T follicular helper cell (primary cell): ENCODE results near the gene HLF.

Experiments
- DNase-seq: peaks from one replicate; pipeline ENCODE4 v3.0.0-alpha.2; 2020; ENCODE audit warnings: low read depth

Gene HLF

DNA sequence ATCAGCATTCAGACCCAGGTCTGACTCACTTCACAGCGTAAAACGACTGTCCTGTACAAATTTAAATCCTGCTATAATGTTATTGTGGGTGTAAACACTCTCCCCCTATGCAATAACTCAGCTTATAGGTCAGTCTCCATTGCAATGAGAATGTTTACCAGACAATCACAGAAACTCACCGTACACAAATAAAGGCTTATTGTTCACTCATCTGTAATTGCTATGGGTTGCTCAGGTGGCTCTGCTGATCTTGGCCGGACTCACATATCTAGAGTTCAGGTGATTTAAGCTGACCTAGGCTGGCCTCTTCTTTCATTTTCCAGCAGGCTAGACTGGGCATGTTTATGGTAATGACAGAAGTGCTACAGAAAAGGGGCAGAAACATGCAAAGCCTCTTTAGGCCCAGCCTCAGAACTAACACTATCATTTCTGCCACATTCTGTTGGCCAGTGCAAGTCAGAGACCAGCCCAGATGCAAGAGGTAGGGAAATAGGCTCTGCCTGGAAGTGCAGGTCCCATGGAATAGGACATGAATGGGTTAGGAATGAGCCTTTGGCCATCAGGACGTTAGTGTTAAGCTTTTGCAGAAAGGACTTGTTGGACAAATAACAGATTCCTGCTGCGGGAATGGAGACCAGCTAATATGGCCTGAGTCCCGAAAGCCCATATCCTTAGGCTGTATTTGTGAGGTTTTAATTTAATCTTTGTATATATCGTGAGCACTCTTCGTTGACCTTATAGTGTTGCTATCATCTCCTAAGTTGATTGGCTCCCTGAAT lies 44.0 kb downstream of the HLF start:
- no peak for DNase-seq

DNA sequence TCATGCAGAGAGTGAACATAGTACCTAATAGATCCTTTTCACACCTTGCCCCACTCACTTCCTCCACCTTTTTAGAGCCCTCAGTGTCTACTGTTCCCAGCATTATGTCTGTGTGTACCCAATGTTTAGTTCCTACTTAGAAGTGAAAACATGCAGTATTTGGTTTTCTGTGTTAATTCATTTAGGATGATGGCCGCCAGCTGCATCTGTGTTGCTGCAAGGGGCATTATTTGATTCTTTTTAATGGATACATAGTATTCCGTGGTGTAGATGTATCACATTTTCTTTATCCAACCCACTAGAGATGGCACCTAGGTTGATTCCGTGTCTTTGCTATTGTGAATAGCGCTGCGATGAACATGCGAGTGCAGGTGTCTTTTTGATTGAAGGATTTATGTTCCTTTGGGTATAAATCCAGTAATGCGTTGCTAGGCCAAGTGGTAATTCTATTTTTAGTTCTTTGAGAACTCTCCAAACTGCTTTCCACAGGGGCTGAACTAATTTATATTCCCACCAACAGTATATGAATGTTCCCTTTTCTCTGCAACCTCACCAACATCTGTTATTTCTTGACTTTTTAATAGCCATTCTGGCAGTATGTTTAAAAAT lies 47.1 kb downstream of the HLF start:
- DNase-seq = no peak

DNA sequence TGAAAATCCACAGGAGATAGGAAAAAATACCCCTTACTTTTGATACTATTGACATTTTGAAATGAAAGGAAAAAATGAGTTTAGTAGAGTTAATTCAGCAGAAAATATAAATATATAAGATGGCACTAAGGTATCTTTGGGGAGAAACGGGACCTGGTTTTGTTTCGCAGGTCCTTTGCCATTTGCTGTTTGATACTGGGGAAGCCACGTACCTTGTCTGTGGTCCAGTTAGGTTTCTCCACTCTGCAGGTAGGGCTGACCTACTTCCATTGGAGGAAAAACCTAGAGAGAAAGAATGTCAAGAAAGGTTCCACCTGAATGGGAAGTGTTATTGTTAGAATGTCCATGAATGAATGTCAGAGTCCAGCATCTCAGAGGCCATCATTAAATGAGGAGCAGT lies 48.1 kb downstream of the HLF start:
- no peak for DNase-seq

DNA sequence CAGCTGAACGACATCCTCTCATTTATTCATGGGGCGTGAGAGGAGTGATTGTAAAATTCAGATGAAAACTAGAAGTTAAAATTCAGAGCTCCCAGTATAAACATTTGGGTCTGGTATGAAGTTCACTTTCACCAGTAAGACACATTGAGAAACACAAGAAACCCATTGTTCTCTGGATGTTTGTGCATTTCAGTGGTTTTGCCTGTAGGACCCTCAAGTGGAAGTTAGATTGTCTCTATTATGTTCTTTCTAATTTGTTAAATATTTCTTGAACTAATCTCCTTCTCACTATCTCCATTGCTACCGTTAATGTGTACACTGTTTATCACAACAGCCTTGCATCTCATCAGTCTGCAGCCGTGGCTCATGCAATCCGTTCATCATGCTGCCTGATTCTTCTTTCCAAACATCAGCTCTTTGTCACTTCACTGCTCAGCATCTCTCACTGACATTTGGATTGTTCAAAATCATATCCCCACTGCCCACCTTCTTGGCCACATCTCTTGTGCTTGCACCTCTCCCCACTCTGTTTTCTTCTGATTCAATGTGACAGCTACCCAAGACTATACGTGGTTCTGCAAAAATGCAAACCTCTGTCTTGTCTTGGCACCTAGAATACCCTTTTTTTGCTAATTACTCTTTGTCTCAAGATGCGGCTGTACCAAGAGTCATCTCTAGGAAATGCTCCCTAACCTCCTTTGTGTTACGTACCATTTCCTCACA lies 49.5 kb downstream of the HLF start:
- no peak for DNase-seq

DNA sequence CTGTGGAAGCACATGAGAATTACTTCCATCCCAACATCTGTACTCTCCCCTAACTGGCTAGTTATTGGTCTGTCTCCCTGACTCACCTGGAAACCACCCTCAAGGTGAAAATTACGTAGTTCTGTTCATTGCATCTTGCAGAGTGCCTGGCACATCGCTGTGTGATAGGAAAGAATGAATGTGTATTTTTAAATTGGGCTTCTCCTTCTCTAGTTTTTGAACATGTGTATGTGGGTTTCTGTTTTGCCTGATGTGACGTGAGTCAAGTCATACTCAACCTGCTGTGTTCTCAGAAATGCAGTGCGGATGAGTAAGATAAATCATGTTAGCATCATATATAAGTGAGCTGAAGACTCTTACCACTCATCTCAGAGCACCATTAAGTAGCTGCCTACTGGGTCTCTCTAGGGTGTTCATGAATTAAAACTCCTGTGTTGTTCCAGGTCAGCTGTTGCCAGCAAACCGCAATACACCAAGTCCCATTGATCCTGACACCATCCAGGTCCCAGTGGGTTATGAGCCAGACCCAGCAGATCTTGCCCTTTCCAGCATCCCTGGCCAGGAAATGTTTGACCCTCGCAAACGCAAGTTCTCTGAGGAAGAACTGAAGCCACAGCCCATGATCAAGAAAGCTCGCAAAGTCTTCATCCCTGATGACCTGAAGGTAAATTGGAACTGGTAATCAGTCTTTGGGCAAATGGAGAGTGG lies 50.2 kb downstream of the HLF start:
- DNase-seq = no peak

DNA sequence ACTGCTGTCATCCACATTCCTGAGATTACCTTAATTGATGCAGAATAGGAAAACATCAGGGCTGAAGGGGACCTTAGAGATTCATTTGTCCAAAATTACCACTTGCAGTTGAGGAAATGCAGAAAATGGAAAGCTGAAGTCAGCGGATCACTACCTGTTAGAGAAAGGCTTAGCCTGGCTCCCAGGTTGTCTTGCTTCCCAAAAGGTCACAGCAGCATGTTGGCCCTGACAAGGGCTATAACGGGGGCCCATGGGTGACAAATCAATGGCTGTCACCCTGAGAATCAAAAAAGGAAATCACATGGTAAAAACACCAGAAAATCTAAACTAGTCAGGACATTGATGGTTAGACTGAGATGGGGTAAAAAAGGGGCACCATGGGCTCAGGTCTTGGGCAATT lies 51.7 kb downstream of the HLF start:
- no peak for DNase-seq

DNA sequence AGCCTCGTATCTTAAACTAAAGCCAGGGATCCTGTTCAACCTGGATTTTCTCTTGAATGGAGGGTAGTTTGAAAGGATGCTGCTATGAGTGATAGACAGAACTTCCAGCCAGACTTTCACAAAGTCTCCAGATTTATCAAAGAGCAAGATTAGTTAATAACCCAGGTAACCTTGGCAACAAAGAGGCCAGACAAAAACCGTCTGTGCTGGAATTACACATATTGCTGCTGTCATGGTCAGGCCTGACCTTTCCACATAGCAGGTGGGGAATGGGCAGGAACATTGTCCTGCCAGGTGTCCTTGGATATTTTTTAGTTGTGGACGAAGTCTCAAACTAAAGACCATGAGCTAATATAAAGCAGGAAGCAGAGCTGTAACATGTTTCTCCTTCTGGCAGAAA lies 52.5 kb downstream of the HLF start:
- no peak for DNase-seq

DNA sequence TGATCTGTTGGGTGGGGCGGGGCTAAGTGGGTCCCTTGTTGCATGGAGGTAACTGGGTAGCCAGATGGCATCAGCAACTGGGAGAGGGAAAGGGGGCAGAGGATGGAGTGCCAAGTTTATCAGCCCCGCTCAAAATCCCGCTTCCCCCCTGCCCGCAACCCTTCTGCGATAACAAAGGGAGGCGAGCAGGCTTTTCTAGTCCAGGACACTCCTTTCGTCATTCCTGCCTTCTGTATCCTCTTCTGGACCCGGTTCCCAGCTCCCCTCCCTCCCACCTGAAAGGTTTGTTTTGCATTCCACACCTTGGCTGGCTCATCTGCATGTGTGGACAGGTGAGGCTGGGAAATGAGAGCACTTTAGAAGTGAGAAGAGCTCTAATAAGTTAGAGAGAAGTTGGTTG lies 53.3 kb downstream of the HLF start:
- DNase-seq = no peak

DNA sequence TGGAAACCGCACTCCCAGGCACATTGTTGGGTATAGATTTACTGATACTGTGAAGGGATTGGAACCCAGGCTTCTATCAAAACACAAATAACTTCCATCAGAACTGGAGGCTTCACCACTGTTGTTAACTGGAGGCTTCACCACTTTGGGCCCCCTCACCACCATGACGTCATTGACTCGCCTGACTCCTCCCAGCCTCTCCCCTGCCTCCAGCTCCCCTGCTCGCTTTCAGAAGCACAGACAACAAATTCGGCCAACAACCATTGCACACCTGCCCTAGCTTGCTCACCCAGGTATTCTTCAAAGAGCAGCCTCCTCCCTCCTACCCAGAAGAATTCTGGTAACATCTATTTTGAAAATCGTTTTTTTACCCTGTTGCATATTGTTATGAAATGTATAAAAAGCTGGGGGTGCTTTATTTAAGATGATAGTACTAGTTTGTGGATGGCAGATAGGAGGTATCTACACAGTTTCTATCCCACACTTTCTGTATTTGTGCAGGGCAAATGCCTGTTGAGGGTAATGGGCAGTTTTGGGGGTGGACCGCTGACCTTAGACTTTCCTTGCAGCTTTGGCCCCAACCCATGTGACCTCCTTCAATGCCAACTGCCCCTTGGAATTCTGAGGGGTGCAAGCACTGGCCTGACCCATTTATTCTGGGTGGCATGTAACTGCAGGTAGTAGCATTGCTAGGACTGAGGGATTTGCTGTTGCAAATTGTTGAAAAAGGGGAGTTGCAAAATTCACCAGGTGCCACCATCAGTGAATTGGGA lies 54.1 kb downstream of the HLF start:
- DNase-seq = no peak

DNA sequence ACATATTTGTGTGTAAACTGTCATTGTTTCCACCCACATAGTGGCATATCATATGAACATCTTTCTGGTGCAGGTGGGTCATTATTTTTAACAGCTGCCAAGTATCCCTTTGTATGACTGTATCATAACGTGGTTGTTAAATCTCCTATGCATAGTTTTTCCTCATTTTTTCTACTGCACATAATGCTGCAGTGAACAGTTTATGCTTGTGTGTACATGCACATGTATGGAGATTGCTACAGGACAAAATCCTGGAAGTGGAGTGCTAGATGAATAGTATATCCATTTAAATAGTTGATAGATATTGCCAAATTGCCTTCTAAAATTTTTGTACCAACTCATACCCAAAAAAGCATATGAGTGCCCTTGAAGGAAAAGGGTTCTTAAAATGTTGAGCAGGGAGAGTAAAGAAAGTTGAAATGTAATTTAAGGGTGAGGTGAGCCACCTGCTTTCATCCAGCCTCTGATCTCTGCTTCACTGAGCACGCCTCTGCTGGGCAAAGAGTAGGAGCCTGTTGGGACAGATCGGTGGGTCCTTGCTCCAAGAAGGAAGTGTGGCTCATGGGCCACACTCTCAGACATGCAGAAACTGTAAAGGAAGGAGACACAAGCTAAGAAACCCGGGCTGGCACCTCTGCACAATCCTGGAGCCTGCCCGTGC lies 55.3 kb downstream of the HLF start:
- no peak for DNase-seq

DNA sequence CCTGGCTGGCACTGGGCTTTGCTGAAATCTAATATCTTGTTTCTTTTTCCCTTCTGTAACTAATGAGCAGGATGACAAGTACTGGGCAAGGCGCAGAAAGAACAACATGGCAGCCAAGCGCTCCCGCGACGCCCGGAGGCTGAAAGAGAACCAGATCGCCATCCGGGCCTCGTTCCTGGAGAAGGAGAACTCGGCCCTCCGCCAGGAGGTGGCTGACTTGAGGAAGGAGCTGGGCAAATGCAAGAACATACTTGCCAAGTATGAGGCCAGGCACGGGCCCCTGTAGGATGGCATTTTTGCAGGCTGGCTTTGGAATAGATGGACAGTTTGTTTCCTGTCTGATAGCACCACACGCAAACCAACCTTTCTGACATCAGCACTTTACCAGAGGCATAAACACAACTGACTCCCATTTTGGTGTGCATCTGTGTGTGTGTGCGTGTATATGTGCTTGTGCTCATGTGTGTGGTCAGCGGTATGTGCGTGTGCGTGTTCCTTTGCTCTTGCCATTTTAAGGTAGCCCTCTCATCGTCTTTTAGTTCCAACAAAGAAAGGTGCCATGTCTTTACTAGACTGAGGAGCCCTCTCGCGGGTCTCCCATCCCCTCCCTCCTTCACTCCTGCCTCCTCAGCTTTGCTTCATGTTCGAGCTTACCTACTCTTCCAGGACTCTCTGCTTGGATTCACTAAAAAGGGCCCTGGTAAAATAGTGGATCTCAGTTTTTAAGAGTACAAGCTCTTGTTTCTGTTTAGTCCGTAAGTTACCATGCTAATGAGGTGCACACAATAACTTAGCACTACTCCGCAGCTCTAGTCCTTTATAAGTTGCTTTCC lies 56.0 kb downstream of the HLF start:
- no peak for DNase-seq

DNA sequence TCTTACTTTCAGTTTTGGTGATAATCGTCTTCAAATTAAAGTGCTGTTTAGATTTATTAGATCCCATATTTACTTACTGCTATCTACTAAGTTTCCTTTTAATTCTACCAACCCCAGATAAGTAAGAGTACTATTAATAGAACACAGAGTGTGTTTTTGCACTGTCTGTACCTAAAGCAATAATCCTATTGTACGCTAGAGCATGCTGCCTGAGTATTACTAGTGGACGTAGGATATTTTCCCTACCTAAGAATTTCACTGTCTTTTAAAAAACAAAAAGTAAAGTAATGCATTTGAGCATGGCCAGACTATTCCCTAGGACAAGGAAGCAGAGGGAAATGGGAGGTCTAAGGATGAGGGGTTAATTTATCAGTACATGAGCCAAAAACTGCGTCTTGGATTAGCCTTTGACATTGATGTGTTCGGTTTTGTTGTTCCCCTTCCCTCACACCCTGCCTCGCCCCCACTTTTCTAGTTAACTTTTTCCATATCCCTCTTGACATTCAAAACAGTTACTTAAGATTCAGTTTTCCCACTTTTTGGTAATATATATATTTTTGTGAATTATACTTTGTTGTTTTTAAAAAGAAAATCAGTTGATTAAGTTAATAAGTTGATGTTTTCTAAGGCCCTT lies 56.8 kb downstream of the HLF start:
- DNase-seq = no peak

DNA sequence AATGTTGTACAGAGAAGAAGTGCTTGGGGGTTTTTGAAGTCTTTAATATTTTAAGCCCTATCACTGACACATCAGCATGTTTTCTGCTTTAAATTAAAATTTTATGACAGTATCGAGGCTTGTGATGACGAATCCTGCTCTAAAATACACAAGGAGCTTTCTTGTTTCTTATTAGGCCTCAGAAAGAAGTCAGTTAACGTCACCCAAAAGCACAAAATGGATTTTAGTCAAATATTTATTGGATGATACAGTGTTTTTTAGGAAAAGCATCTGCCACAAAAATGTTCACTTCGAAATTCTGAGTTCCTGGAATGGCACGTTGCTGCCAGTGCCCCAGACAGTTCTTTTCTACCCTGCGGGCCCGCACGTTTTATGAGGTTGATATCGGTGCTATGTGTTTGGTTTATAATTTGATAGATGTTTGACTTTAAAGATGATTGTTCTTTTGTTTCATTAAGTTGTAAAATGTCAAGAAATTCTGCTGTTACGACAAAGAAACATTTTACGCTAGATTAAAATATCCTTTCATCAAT lies 57.8 kb downstream of the HLF start:
- DNase-seq = no peak

DNA sequence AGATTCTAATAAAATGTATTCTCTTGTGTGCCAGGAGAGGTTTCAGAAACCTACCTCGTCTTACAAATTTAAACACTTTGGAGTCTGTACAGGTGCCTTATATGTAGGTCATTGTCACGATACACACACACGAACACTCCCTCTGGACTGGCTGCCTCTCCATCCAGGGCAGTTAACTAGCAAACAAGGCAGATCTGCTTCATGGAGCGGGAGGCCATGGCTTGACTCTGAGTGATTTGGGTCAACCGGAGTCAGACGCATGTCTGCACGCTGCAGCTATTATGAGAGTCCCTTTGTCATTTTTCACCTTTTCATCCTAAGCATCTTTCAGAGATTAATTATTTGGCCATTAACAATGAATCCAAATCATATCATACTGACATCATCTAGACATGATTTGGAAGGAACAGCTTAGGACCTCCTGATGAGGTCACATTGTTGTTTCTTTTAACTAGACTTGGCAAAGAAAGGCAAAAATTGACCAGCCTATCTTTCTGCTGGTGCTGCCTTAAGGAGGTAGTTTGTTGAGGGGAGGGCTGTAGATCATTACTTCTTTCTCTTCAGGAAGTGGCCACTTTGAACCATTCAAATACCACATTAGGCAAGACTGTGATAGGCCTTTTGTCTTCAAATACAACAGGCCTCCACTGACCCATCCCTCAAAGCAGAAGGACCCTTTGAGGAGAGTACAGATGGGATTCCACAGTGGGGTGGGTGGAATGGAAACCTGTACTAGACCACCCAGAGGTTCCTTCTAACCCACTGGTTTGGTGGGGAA lies 58.9 kb downstream of the HLF start:
- DNase-seq = no peak

DNA sequence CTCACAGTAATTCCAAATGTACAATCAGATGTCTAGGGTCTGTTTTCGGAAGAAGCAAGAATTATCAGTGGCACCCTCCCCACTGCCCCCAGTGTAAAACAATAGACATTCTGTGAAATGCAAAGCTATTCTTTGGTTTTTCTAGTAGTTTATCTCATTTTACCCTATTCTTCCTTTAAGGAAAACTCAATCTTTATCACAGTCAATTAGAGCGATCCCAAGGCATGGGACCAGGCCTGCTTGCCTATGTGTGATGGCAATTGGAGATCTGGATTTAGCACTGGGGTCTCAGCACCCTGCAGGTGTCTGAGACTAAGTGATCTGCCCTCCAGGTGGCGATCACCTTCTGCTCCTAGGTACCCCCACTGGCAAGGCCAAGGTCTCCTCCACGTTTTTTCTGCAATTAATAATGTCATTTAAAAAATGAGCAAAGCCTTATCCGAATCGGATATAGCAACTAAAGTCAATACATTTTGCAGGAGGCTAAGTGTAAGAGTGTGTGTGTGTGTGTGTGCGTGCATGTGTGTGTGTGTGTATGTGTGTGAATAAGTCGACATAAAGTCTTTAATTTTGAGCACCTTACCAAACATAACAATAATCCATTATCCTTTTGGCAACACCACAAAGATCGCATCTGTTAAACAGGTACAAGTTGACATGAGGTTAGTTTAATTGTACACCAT lies 59.7 kb downstream of the HLF start:
- DNase-seq = no peak

DNA sequence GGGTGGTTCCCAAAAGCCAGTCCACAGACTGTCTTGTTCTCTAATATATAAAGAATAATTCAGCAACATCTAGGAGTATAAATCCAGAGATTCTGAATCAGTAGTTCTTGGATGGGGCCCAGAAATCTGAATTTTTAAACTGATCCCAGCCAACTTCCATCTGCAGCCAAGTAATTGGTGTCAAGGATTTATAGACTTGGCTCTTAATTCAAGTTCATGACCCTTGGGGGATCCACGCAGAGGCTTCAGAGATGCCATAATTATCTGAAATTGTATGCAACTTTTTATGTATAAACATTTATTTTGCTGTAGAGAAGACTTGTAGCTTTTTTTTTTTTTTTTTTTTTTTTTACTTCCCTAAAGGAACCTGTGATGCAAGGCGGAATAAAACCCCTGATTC lies 60.6 kb downstream of the HLF start:
- DNase-seq = no peak

DNA sequence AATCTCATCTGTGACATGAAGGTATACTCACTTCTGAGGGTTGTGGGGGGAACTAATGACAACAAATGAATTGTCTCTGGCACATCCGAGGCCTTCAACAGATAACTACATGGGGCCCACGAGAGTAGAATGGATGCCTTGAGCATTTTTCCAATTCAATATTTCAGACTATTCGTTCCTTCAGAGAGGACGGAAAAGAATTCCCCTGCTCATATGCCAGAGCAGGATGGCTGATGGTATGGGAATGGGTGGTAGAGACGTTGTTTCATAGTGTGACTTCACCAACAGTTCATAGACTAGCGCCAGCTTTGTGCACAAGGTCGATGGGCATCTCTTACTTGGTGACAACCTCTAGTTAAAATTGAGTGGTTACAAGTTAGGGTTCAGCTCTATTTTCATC lies 61.3 kb downstream of the HLF start:
- DNase-seq = no peak
